H9 (cell line): ENCODE data around the gene ITGB1BP1. TPM values are rescaled to one million over a fixed set of nuclear protein-coding genes. Genes with fewer than 3 reads are reported as not detected.

Experiments used
- DNase-seq: peaks from one replicate; pipeline ENCODE4 v3.0.0-alpha.2; 2017
- H2AFZ ChIP-seq: one replicate; pipeline ENCODE4 v1.6.1; 2013; ENCODE audit warnings: mild to moderate bottlenecking, low read length, control low read depth, moderate library complexity
- H2AK5ac ChIP-seq: 2 replicates; pipeline ENCODE4 v1.6.1; 2013; ENCODE audit warnings: low read length, control low read depth, mixed read lengths; ENCODE audit not compliant: insufficient read length
- H2BK120ac ChIP-seq: one replicate; pipeline ENCODE4 v1.6.1; 2013; ENCODE audit warnings: low read depth, mild to moderate bottlenecking, low read length, control low read depth, inconsistent platforms; ENCODE audit not compliant: poor library complexity, severe bottlenecking
- H2BK12ac ChIP-seq: 2 replicates; pipeline ENCODE4 v1.6.1; 2013; ENCODE audit warnings: low read length, control low read depth, mixed read lengths, low read depth; ENCODE audit not compliant: insufficient read length
- H2BK15ac ChIP-seq: 2 replicates; pipeline ENCODE4 v1.6.1; 2013; ENCODE audit warnings: low read depth, low read length, control low read depth
- H2BK20ac ChIP-seq: one replicate; pipeline ENCODE4 v1.6.1; 2013; ENCODE audit warnings: low read depth, mild to moderate bottlenecking, low read length, control low read depth, inconsistent platforms; ENCODE audit not compliant: poor library complexity, severe bottlenecking
- H2BK5ac ChIP-seq: 2 replicates; pipeline ENCODE4 v1.6.1; 2013; ENCODE audit warnings: low read length, control low read depth, mixed read lengths; ENCODE audit not compliant: insufficient read length
- H3K14ac ChIP-seq: 2 replicates; pipeline ENCODE4 v1.6.1; 2013; ENCODE audit warnings: low read length, control low read depth; ENCODE audit not compliant: insufficient read depth
- H3K18ac ChIP-seq: 2 replicates; pipeline ENCODE4 v1.6.1; 2013; ENCODE audit warnings: low read depth, mild to moderate bottlenecking, mixed read lengths, low read length, control low read depth; ENCODE audit not compliant: insufficient read length
- H3K23ac ChIP-seq: 2 replicates; pipeline ENCODE4 v1.6.1; 2013; ENCODE audit warnings: low read length, control low read depth, mixed read lengths, low read depth; ENCODE audit not compliant: insufficient read length
- H3K23me2 ChIP-seq: 2 replicates; pipeline ENCODE4 v1.6.1; 2013; ENCODE audit warnings: low read depth, mild to moderate bottlenecking, mixed read lengths, low read length, control low read depth; ENCODE audit not compliant: insufficient read length, poor library complexity, severe bottlenecking
- H3K27ac ChIP-seq: 2 replicates; pipeline ENCODE4 v1.5.1; 2013; ENCODE audit warnings: low read length, control low read depth, mixed read lengths, low read depth; ENCODE audit not compliant: insufficient read length
- H3K27me3 ChIP-seq: 2 replicates; pipeline ENCODE4 v1.6.1; 2013; ENCODE audit warnings: low read length, control low read depth, inconsistent platforms; ENCODE audit not compliant: insufficient read depth
- H3K4ac ChIP-seq: 2 replicates; pipeline ENCODE4 v1.6.1; 2013; ENCODE audit warnings: low read depth, mild to moderate bottlenecking, control low read depth, inconsistent platforms, low read length, moderate library complexity
- H3K4me1 ChIP-seq: 2 replicates; pipeline ENCODE4 v1.6.1; 2013; ENCODE audit warnings: low read length, control low read depth, inconsistent platforms; ENCODE audit not compliant: insufficient read depth
- H3K4me2 ChIP-seq: 2 replicates; pipeline ENCODE4 v1.6.1; 2013; ENCODE audit warnings: low read length, control low read depth, mixed read lengths; ENCODE audit not compliant: insufficient read length, insufficient read depth
- H3K56ac ChIP-seq: 2 replicates; pipeline ENCODE4 v1.6.1; 2013; ENCODE audit warnings: low read depth, mild to moderate bottlenecking, mixed read lengths, low read length, control low read depth; ENCODE audit not compliant: insufficient read length
- H3K79me1 ChIP-seq: 2 replicates; pipeline ENCODE4 v1.6.1; 2013; ENCODE audit warnings: low read depth, mild to moderate bottlenecking, moderate library complexity, low read length, control low read depth, inconsistent platforms; ENCODE audit not compliant: insufficient read depth, poor library complexity, severe bottlenecking
- H3K79me2 ChIP-seq: 2 replicates; pipeline ENCODE4 v1.6.1; 2013; ENCODE audit warnings: low read length, control low read depth, inconsistent platforms; ENCODE audit not compliant: insufficient read depth
- H3K9ac ChIP-seq: 2 replicates; pipeline ENCODE4 v1.6.1; 2013; ENCODE audit warnings: low read length, control low read depth, mixed read lengths; ENCODE audit not compliant: insufficient read length; ENCODE audit errors: extremely low read depth
- H3K9me3 ChIP-seq: one replicate; pipeline ENCODE4 v1.6.1; 2013; ENCODE audit warnings: low read depth, low read length, inconsistent platforms; ENCODE audit not compliant: control insufficient read depth
- H3T11ph ChIP-seq: one replicate; pipeline ENCODE4 v1.6.1; 2013; ENCODE audit warnings: mild to moderate bottlenecking, low read length, control low read depth, inconsistent platforms
- H4K20me1 ChIP-seq: one replicate; pipeline ENCODE4 v1.6.1; 2013; ENCODE audit not compliant: control insufficient read depth, insufficient read length, insufficient read depth
- H4K5ac ChIP-seq: 2 replicates; pipeline ENCODE4 v1.6.1; 2013; ENCODE audit warnings: low read depth, mild to moderate bottlenecking, mixed read lengths, low read length, control low read depth; ENCODE audit not compliant: insufficient read length
- H4K8ac ChIP-seq: replicated peaks from 2 replicates; pipeline ENCODE4 v1.6.1; 2013; ENCODE audit warnings: low read length, control low read depth, mixed read lengths, low read depth; ENCODE audit not compliant: insufficient read length
- H4K91ac ChIP-seq: 2 replicates; pipeline ENCODE4 v1.6.1; 2013; ENCODE audit warnings: low read depth, mild to moderate bottlenecking, moderate library complexity, mixed read lengths, low read length, control low read depth; ENCODE audit not compliant: insufficient read length
- H3K27ac Mint-ChIP-seq, 3 experiments: 2 replicates in 2 of 3; 3 replicates in 1 of 3; pipeline ENCODE4 v1.8.0; 2020 to 2021; ENCODE audit warnings: mixed read lengths in 3 of 3, mild to moderate bottlenecking in 1 of 3, moderate library complexity in 1 of 3
- H3K27me3 Mint-ChIP-seq: 2 replicates; pipeline ENCODE4 v1.8.0; 2021; ENCODE audit warnings: low read depth, mild to moderate bottlenecking, moderate library complexity, mixed read lengths
- H3K36me3 Mint-ChIP-seq, 3 experiments: 2 replicates in 2 of 3; 3 replicates in 1 of 3; pipeline ENCODE4 v1.8.0; 2020 to 2021; ENCODE audit warnings: low read depth in 3 of 3, mixed read lengths in 3 of 3; ENCODE audit not compliant: insufficient read depth in 1 of 3
- H3K4me1 Mint-ChIP-seq, 2 experiments: 2 replicates each; pipeline ENCODE4 v1.8.0; 2020; ENCODE audit warnings: mixed read lengths in 2 of 2
- H3K4me3 Mint-ChIP-seq, 2 experiments: 2 replicates in 1 of 2; 3 replicates in 1 of 2; pipeline ENCODE4 v1.8.0; 2020 to 2021; ENCODE audit warnings: mild to moderate bottlenecking in 2 of 2, mixed read lengths in 2 of 2, moderate library complexity in 1 of 2
- H3K9me3 Mint-ChIP-seq, 2 experiments: 2 replicates in 1 of 2; 3 replicates in 1 of 2; pipeline ENCODE4 v1.8.0; 2020; ENCODE audit warnings: mild to moderate bottlenecking in 2 of 2, mixed read lengths in 2 of 2, moderate library complexity in 1 of 2
- WGBS: extraction: QIAGEN DNeasy Blood & Tissue Kit; methylation state at CpG from one replicate; pipeline ENCODE4 v1.1.7; 2013; ENCODE audit warnings: missing lambda C conversion rate, low lambda C conversion rate, mixed read lengths; ENCODE audit not compliant: insufficient read length; ENCODE audit errors: extremely low coverage; 5-methylcytosine and 5-hydroxymethylcytosine counted together
- total RNA-seq: library from RNA; stranded (reverse); gene quantifications from 2 replicates; pipeline ENCODE4 v1.2.1, GENCODE V29; 2021
- TF ChIP-seq, protein P1 (sequence below): fragments of 200-600 bp; sonication (generic); conservative IDR thresholded peaks from 3 replicates; pipeline ENCODE4 v1.8.0; 2021; ENCODE audit warnings: antibody characterized with exemption, mild to moderate bottlenecking

The ITGB1BP1 gene
- total RNA-seq, 1 experiment from 2014 or later = 38.7 TPM

- TF ChIP-seq, protein P1, sequence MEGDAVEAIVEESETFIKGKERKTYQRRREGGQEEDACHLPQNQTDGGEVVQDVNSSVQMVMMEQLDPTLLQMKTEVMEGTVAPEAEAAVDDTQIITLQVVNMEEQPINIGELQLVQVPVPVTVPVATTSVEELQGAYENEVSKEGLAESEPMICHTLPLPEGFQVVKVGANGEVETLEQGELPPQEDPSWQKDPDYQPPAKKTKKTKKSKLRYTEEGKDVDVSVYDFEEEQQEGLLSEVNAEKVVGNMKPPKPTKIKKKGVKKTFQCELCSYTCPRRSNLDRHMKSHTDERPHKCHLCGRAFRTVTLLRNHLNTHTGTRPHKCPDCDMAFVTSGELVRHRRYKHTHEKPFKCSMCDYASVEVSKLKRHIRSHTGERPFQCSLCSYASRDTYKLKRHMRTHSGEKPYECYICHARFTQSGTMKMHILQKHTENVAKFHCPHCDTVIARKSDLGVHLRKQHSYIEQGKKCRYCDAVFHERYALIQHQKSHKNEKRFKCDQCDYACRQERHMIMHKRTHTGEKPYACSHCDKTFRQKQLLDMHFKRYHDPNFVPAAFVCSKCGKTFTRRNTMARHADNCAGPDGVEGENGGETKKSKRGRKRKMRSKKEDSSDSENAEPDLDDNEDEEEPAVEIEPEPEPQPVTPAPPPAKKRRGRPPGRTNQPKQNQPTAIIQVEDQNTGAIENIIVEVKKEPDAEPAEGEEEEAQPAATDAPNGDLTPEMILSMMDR = no peak
- no peak overlapping the region for H3K4ac ChIP-seq
- H2BK5ac ChIP-seq = no peak overlapping the region
- no peak overlapping the region for H3K18ac ChIP-seq
- no CpG with 5 or more reads among the region's 5 CpGs for WGBS
- no peak overlapping the region for H2BK12ac ChIP-seq
- H3K27me3 Mint-ChIP-seq = no peaks in the 10 kb centered on the region
- no peak overlapping the region for H2BK20ac ChIP-seq
- no peak overlapping the region for H3K27ac ChIP-seq
- H3K36me3 Mint-ChIP-seq = peaks cover 16 to 51% (median 50%) of the 10 kb centered on the region in 3 experiments; a peak in 6 of 7 replicates
- H3K79me1 ChIP-seq = no peaks in the 10 kb centered on the region
- H4K5ac ChIP-seq = no peak overlapping the region
- no peaks in the 10 kb centered on the region for H3K4me1 Mint-ChIP-seq
- no peaks in the 10 kb centered on the region for H3K27me3 ChIP-seq
- H4K20me1 ChIP-seq = no peaks in the 10 kb centered on the region
- no peak overlapping the region for H4K8ac ChIP-seq
- H2BK120ac ChIP-seq = no peak overlapping the region
- no peak overlapping the region for H2AFZ ChIP-seq
- H3T11ph ChIP-seq = no peak overlapping the region
- H2BK15ac ChIP-seq = no peak overlapping the region
- no peak overlapping the region for H2AK5ac ChIP-seq
- H3K9ac ChIP-seq = no peak overlapping the region
- H4K91ac ChIP-seq = no peak overlapping the region
- DNase-seq = no peak
- H3K27ac Mint-ChIP-seq = no peak overlapping the region
- no peaks in the 10 kb centered on the region for H3K9me3 ChIP-seq
- no peak overlapping the region for H3K14ac ChIP-seq
- H3K56ac ChIP-seq = no peak overlapping the region
- H3K9me3 Mint-ChIP-seq = no peaks in the 10 kb centered on the region
- H3K4me1 ChIP-seq = no peaks in the 10 kb centered on the region
- peaks cover 2% of the 10 kb centered on the region; the same call in 1 of the 2 replicates for H3K79me2 ChIP-seq
- no peak overlapping the region for H3K23ac ChIP-seq
- no peak overlapping the region for H3K4me3 Mint-ChIP-seq
- peaks cover 2% of the 10 kb centered on the region for H3K23me2 ChIP-seq
- H3K4me2 ChIP-seq = no peak overlapping the region
Observed at GRCh38 chr2:9428965-9429577, 5.7 kb upstream of the ITGB1BP1 start.
